Neural progenitor cell (in vitro differentiated cells): ENCODE results near the gene INO80E. TPM values are rescaled to one million over a fixed set of nuclear protein-coding genes. Genes with fewer than 3 reads are reported as not detected.

Source experiments
- DNase-seq: peaks from one replicate; pipeline ENCODE4 v3.0.0-alpha.2; 2016; ENCODE audit warnings: low spot score
- H2AFZ ChIP-seq: fragments of 200-600 bp; sonication (generic); replicated peaks from 2 replicates; pipeline ENCODE4 v1.6.1; 2016; ENCODE audit warnings: antibody characterized with exemption
- H3F3A ChIP-seq: fragments of 200-600 bp; sonication (generic); 2 replicates; pipeline ENCODE4 v1.6.1; 2016; ENCODE audit warnings: antibody characterized with exemption, low read depth
- H3K27ac ChIP-seq: fragments of 200-600 bp; sonication (generic); 2 replicates; pipeline ENCODE4 v1.5.1; 2016; ENCODE audit warnings: mild to moderate bottlenecking
- H3K27me3 ChIP-seq: fragments of 200-600 bp; sonication (generic); 2 replicates; pipeline ENCODE4 v1.6.1; 2016; ENCODE audit warnings: mild to moderate bottlenecking, moderate library complexity
- H3K36me3 ChIP-seq: fragments of 200-600 bp; sonication (generic); 2 replicates; pipeline ENCODE4 v1.5.1; 2016
- H3K4me1 ChIP-seq: fragments of 200-600 bp; sonication (generic); 2 replicates; pipeline ENCODE4 v1.6.1; 2016; ENCODE audit warnings: mixed run types
- H3K4me2 ChIP-seq: fragments of 200-600 bp; sonication (generic); 2 replicates; pipeline ENCODE4 v1.6.1; 2016
- H3K4me3 ChIP-seq: fragments of 200-600 bp; sonication (generic); 2 replicates; pipeline ENCODE4 v1.5.1; 2016
- H3K79me2 ChIP-seq: fragments of 200-600 bp; sonication (generic); 2 replicates; pipeline ENCODE4 v1.6.1; 2016; ENCODE audit warnings: low read depth
- H3K9ac ChIP-seq: fragments of 200-600 bp; sonication (generic); 2 replicates; pipeline ENCODE4 v1.6.1; 2016
- H3K9me3 ChIP-seq: fragments of 200-600 bp; sonication (generic); 2 replicates; pipeline ENCODE4 v1.5.1; 2016; ENCODE audit warnings: low read depth
- H4K20me1 ChIP-seq: fragments of 200-600 bp; sonication (generic); 2 replicates; pipeline ENCODE4 v1.6.1; 2016; ENCODE audit warnings: low read depth
- H3K27ac Mint-ChIP-seq: 3 replicates; pipeline ENCODE4 v1.8.0; 2021; ENCODE audit warnings: mixed read lengths
- H3K27me3 Mint-ChIP-seq: 2 replicates; pipeline ENCODE4 v1.8.0; 2022; ENCODE audit warnings: low read depth, mild to moderate bottlenecking, inconsistent platforms, moderate library complexity, mixed read lengths; ENCODE audit not compliant: insufficient read depth
- H3K36me3 Mint-ChIP-seq: 3 replicates; pipeline ENCODE4 v1.8.0; 2021; ENCODE audit warnings: mixed read lengths
- H3K4me1 Mint-ChIP-seq: 3 replicates; pipeline ENCODE4 v1.8.0; 2021; ENCODE audit warnings: mixed read lengths
- H3K4me3 Mint-ChIP-seq: 3 replicates; pipeline ENCODE4 v1.8.0; 2021; ENCODE audit warnings: mild to moderate bottlenecking, moderate library complexity, mixed read lengths
- H3K9me3 Mint-ChIP-seq: 3 replicates; pipeline ENCODE4 v1.8.0; 2020; ENCODE audit warnings: mixed read lengths
- EZH2 ChIP-seq: fragments of 200-600 bp; sonication (generic); IDR thresholded peaks from 2 replicates; pipeline ENCODE4 v1.6.1; 2017; ENCODE audit warnings: antibody characterized with exemption, mild to moderate bottlenecking, moderate library complexity
- EZH2phosphoT487 ChIP-seq: fragments of 200-600 bp; sonication (generic); IDR thresholded peaks from 2 replicates; pipeline ENCODE4 v1.6.1; 2017; ENCODE audit warnings: antibody characterized with exemption
- total RNA-seq: library from RNA; depleted of rRNA; stranded (reverse); fragments of >200 nt; gene quantifications from 2 replicates; pipeline ENCODE4 v1.2.3, GENCODE V29; 2015; ENCODE audit warnings: low replicate concordance
- TF ChIP-seq, protein P1 (sequence below): fragments of 200-600 bp; sonication (generic); IDR thresholded peaks from 2 replicates; pipeline ENCODE4 v1.5.1; 2017; ENCODE audit warnings: antibody characterized with exemption, mild to moderate bottlenecking

INO80E gene
- total RNA-seq, 1 donor from 2014 or later, result 129 TPM

DNA sequence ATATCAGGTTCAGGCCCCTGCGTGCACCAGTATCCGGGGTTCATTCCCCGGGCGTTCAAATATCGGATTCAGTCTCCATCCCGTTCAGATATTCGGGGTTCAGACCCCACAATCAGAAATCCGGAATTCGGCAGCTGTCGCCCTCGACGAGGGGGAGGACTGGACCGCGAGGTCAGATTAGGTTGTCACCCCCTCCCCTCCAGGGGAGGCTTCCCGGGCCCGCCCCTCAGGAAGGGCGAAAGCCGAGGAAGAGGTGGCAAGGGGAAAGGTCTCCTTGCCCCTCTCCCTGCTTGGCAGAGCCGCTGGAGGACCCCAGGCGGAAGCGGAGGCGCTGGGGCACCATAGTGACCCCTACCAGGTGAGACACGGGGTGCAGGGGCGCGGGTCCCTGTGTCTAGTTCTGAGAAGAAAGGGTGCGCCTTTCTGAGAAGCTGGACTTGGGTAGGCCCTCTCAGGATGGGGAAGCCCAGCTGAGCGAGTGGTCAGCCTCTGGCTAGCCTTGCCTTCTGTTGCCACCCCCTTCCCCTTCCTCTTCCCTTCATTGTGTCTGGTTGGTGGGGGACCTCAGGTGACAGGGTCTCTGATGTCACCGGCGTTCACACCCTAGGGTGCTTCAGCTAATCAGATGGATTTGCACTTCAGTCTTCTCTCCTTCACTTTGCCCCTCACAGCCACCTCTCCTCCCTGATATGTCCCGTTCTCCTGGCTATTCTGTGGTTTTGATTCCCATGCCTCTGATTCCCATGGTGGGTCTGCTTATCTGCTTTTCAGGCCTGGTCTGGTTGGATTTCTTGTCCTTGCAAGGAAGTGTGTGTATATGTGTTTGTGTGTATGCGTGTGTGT is 21.5 kb upstream of the INO80E start:
- H3K27me3 Mint-ChIP-seq, result peaks cover 12% of the 10 kb centered on the region
- peaks cover 42% of the 10 kb centered on the region for H3K79me2 ChIP-seq

DNA sequence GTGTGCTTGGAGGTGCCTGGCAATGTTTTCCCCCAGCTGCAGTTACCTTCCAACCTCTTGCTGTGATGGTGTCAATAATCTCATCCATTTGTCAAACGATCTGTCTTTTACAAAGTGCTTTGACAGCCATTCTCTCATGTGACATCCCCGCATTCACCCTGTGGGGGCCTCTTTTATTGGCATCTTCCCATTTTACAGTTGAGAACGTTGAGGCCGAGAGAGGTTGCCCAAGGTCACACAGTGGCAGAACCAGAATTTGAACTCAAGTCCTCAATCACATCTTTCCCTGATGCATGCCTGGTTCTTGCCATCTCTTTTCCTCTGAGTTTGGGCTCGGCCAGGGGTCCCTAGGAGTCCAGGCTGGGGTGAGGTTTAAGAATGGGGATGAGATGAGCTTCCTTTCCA is 20.9 kb upstream of the INO80E start:
- peaks cover 33% of the 10 kb centered on the region for H3K36me3 Mint-ChIP-seq
- no peak overlapping the region for H3K27ac Mint-ChIP-seq
- Histone ChIP-seq H3K27me3 (peaks cover 9% of the 10 kb centered on the region), H3K9ac (no peak overlapping the region), H3K4me1 (peaks cover 23% of the 10 kb centered on the region), H3K4me3 (peak overlapping the region; percentile 91), H3K79me2 (peaks cover 42% of the 10 kb centered on the region), H3K27ac (no peak overlapping the region), H3K36me3 (peaks cover 4% of the 10 kb centered on the region), H3F3A (peaks cover 24% of the 10 kb centered on the region), H3K4me2 (peak overlapping the region; percentile 92), H4K20me1 (peaks cover 43% of the 10 kb centered on the region), H2AFZ (no peak overlapping the region), H3K9me3 (peaks cover 6% of the 10 kb centered on the region)
- peak overlapping the region; percentile 86 for H3K4me3 Mint-ChIP-seq
- H3K9me3 Mint-ChIP-seq, result peaks cover 5% of the 10 kb centered on the region
- H3K4me1 Mint-ChIP-seq, result peaks cover 35% of the 10 kb centered on the region
- peaks cover 12% of the 10 kb centered on the region for H3K27me3 Mint-ChIP-seq
- TF ChIP-seq, protein P1, sequence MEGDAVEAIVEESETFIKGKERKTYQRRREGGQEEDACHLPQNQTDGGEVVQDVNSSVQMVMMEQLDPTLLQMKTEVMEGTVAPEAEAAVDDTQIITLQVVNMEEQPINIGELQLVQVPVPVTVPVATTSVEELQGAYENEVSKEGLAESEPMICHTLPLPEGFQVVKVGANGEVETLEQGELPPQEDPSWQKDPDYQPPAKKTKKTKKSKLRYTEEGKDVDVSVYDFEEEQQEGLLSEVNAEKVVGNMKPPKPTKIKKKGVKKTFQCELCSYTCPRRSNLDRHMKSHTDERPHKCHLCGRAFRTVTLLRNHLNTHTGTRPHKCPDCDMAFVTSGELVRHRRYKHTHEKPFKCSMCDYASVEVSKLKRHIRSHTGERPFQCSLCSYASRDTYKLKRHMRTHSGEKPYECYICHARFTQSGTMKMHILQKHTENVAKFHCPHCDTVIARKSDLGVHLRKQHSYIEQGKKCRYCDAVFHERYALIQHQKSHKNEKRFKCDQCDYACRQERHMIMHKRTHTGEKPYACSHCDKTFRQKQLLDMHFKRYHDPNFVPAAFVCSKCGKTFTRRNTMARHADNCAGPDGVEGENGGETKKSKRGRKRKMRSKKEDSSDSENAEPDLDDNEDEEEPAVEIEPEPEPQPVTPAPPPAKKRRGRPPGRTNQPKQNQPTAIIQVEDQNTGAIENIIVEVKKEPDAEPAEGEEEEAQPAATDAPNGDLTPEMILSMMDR, result no peak
- no peak for TF ChIP-seq EZH2
- TF ChIP-seq EZH2phosphoT487, result no peak
- DNase-seq, result no peak

More for the DNA sequence above, 21.5 kb upstream of the INO80E start:
- H3K4me1 Mint-ChIP-seq, result peaks cover 35% of the 10 kb centered on the region
- peaks cover 6% of the 10 kb centered on the region for H3K9me3 ChIP-seq
- peak overlapping the region; percentile 92 for H3K4me2 ChIP-seq
- H2AFZ ChIP-seq, result peak overlapping the region; percentile 82
- H3K27ac ChIP-seq, result no peak overlapping the region
- H3K9ac ChIP-seq, result peak overlapping the region; percentile 75
- TF ChIP-seq EZH2 (no peak), EZH2phosphoT487 (no peak)
- TF ChIP-seq, protein P1, result no peak
- H3K27me3 ChIP-seq, result peaks cover 9% of the 10 kb centered on the region
- peaks cover 4% of the 10 kb centered on the region for H3K36me3 ChIP-seq
- H3F3A ChIP-seq, result peaks cover 24% of the 10 kb centered on the region
- DNase-seq, result peak; percentile 36
- H3K4me3 Mint-ChIP-seq, result peak overlapping the region; percentile 86
- H4K20me1 ChIP-seq, result peaks cover 43% of the 10 kb centered on the region
- peaks cover 30% of the 10 kb centered on the region for H3K36me3 Mint-ChIP-seq
- H3K27ac Mint-ChIP-seq, result peak overlapping the region; percentile 8
- peak overlapping the region; percentile 91 for H3K4me3 ChIP-seq
- peaks cover 23% of the 10 kb centered on the region for H3K4me1 ChIP-seq
- peaks cover 5% of the 10 kb centered on the region for H3K9me3 Mint-ChIP-seq

DNA sequence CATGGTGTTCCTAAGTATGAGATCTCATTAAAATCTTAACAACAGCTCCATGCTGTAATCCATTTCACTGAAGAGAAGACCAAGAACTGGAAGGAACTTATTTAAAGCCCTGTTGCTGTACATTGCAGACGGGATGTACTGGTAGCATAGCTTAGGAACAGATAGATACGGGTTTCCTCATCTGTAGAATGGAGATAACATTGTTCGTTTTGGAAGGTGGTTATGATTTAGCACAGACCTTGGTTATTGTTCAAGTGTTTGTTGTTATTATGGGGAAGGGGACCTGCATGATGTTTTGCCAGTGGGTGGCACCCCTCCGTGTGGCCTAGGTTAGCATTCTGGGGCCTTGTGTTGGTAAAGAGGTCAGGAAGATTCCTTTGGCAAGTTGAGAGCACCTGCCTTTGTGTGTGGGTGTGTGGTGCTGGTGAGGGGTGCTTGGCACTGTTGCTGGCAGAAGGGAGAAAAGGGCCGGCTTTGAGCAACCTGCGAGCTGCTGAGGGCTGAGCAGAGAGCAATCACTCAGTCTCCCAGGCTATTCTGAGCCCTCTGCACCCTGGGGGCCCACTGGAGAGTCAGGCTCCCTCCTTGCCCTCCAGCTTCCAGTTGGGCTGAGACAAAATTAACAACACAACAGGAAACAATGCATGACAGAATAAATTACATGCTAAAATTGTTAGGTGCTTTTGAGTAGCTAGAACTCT is 20.1 kb upstream of the INO80E start:
- Mint-ChIP-seq H3K27me3 (peaks cover 9% of the 10 kb centered on the region), H3K4me3 (peak overlapping the region; percentile 86), H3K27ac (no peak overlapping the region), H3K36me3 (peaks cover 34% of the 10 kb centered on the region), H3K4me1 (peaks cover 35% of the 10 kb centered on the region), H3K9me3 (peaks cover 5% of the 10 kb centered on the region)
- Histone ChIP-seq H3K4me1 (peaks cover 23% of the 10 kb centered on the region), H3K9me3 (peaks cover 6% of the 10 kb centered on the region), H3K79me2 (peaks cover 42% of the 10 kb centered on the region), H3K4me2 (peak overlapping the region; percentile 92), H3K36me3 (peaks cover 4% of the 10 kb centered on the region), H3K27ac (no peak overlapping the region), H3K27me3 (peaks cover 9% of the 10 kb centered on the region), H3F3A (peaks cover 24% of the 10 kb centered on the region), H3K4me3 (peak overlapping the region; percentile 91), H4K20me1 (peaks cover 43% of the 10 kb centered on the region), H3K9ac (peak overlapping the region; percentile 25), H2AFZ (no peak overlapping the region)
- no peak for DNase-seq
- TF ChIP-seq, protein P1, result no peak
- TF ChIP-seq EZH2phosphoT487 (no peak), EZH2 (no peak)
